ENCODE results near the gene ABTB2.

The ABTB2 gene

DNA sequence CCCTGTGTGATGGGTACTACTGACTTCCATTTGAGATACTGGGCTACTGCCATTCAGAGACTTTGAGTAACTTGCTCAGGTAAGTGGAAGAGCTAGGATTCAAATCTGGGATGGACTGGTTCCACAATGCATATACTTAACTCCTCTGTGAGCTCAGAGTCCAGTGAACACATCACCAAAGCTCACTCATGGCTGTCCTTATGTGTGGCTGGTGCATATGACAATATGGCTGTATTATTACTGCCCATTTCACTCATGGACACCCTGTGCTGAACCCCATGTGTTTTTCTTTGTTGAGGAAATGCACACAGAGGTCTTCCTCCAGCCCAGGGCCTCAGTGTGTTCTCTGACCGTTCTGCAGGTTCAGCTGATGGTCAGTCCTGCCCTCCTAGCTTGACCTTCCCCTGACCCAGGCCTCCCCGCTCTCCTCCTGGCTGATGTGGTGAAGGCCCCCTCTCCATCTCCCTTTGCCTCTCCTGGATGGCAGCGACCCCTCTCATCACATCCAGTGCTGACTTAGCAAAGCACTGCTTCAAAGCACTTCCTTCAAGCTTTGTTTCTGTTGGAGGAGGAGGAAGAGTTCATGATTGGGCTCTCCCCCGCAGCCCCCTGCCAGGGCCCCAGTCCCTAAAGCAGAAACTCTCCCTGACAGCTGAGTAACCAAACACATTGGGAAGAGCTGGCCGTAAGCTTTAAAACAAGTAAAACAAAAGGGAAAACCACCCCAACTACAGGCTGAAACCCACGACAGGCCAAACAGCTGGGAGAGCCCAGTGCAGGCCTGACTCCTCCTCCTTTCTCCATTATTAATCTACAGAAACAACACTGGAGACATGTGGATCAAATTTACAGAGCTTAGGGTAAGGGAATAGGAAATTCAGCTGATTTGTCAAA lies 151.2 kb downstream of the ABTB2 start:
- no peak for DNase-seq

DNA sequence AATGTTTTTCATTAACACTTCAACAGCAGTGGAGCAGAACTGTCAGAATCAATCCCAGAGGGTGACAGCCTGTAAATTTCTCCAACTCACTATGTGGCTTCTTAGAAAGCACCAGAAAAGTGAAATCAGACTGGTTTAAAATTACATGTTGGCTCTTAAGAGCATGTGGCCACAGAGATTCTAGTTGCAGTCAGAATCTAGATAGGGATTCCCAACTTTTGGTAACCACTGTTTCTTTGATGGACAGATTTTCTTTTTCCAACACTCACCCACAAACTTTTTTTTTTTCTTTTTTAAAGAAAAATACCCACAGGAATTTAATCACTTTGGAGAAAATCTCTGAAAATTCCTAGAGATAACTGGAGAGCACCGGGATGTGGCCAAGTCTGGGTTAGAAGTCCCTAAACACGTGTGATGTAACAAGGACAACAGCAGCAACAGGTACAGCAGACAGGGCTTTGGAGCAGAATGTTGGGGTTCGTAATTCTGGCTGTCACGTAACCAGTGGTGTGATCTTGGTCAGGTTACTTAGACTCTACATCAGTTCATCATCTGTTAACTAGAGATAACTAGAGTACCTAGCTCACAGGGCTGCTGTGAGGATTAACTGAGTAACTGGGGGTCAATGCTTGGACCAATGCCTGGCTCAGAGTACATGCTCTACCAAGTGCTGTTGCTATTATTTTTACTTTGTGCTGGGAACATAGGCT lies 152.3 kb downstream of the ABTB2 start:
- no peak for DNase-seq

DNA sequence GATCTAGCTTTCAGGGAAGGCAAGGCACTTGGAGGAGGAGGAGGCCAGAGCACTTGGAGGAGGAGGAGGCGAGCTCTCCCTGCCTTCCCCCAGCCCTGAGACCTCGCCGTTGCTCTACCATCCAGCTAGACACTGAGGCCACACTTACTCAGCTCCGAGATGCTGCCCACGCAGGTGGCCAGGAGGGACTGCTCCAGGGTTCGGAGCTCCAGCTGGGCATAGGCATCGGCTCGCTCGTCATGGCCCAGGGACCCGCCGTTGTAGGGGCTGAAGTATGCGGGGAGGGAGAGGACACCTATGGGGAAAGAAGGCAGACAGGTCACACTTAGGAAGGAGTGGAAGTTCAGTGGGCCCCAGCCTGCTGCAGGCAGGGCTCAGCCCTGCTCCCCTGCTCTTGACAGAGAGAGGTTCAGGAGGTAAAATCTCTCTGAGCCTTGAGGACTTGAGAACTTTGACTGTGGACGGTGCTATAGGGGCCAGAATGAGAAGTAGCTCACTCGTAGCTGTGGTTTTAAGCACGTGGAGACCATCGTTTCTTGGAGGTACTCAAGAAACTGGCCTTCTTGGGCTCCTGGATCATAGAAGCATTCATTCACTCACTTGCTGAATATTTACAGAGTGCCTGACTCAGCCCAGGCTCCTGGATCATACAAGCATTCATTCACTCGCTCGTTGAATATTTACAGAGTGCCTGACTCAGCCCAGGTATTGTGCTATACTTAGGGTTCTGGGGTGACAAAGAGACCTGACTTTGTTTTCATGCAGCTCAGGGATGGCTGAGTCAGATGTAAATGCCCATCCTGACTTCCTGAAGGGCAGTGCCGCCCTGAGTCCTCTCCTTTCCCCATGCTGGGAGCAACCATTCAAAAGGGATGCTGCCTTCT lies 153.2 kb downstream of the ABTB2 start:
- peak; percentile 57 for DNase-seq

DNA sequence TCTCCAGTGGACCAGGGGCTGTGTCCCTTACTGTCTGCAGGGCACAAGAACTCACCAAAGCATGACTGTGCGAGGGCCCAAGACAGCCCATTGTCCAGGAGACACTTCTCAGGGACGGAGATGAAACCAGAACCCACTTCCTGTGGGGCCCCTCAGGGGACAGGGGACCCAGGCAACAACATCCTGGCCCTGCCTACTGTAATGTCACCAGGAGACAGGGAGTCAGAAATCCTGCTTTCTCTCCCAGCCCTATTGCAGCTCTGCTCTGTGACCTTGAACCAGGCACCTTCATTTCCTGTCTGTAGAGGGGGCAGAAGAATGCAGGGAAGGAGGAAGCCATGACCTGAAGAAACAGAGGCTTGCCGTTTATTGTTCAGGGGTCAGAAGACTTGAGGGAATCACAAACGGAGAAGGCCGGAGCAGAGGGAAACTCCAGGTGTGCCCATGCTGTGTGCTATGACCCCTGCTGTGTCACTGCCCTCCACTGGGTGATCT lies 154.4 kb downstream of the ABTB2 start:
- DNase-seq: no peak

DNA sequence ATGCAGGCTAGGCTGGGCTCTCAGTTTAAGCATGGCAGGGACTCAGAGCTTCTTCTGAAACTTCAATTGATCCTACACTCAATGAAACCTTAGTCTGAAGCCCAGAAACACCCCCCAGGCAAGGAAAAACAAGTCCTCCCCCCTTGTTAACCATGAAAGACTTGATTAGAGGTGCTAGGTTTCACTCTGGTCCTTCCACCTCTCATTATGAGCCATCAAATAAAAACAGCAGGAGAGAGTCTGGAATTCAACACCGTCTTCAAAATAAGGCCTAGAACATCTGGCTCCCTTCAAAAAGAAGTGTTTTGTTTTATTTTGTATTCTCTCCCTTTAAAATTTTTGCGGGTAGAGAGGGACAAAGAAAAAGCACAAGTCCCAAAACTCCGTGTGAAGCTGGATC lies 156.7 kb downstream of the ABTB2 start:
- no peak for DNase-seq

DNA sequence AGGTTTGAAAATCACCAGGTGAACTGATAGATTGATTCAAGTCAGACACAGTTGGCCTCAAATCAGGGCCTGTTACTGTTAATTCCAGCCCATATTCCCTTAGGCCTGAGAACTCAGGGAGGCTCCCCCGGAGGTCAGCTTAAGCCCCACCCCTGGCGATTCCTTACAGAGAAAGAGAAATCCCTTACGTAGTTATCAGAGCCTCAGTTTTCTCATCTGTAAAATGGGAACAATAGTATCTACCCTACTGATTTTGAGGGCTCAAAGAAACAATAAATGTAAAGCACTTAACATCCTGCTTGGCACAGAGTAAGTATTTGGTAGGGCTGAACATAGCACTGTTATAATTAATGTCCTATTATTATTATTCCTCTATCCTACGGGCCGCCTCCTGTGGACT lies 158.3 kb downstream of the ABTB2 start:
- no peak for DNase-seq

DNA sequence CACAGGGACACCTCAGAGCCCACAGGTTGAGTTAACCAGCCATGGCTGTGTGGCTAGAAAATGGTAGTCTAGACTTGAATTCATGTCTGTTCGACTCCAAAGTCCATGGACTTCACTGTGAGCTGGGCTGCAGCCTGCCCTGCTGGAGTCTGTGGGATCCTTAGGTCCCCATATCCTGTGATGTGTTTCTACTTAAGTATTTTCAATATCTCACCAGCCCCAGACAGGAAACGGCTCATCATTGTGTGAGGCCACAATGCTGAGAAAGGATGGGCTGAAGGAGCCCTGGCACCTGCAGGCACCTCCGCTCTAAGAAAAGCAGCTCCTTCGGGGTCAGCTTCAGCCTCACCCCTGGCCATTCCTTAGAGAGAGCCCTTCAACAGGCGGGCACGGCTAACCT lies 159.3 kb downstream of the ABTB2 start:
- DNase-seq: no peak

DNA sequence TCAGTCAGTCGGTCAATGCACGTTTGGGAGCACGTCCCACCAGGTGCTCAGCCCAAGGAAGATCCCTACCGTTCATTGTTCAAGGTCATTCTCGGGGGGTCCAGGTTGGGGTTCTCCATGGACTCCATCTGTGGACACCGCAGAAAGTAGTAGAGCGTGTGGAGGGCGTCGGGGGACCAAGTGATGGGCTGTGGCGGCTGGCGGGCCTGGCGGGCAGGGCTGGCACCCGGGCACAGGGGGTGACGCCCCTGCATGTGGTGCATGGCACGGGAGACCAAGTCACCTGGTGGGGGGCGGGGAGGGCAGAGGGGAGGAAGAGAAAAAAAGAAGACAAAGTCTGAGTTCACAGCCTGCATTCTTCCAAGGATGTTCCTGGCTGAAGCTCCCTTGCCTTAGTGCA lies 160.6 kb downstream of the ABTB2 start:
- no peak for DNase-seq

DNA sequence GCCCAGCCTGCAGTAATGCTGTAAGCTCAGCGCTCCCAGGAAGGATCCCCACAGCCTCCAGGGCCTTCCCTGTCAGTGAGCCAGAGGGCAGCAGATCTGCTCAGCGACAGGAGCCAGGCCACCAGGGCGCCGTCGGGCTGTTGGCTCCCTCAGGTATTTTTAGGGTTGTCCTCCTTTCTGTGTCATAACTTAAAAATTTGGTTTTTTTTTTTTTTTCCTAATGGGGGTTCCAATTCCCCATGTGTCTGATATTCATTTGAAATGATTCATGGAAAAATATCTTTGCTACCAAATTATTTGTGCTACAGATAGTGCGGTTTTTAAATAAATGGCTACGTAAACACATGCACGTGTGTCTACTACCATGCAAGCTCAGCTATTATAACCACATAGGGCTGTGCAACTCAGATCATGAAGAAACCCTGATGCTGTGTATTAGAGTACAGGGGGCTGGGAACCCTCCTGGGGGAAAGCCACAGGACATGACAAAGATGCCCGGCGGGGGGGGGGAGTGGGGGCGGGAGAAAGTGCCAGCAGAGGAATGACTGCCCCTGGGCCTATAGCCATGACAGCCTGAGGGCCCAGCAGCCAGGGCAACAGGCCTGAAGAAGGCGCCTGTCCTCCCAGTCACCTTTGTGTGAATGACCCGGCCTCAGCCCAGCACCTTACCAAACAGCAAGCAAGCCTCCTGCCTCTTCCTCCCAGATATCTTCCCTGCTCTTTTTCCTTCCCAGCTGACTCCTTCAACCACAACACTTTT lies 163.1 kb downstream of the ABTB2 start:
- no peak for DNase-seq

DNA sequence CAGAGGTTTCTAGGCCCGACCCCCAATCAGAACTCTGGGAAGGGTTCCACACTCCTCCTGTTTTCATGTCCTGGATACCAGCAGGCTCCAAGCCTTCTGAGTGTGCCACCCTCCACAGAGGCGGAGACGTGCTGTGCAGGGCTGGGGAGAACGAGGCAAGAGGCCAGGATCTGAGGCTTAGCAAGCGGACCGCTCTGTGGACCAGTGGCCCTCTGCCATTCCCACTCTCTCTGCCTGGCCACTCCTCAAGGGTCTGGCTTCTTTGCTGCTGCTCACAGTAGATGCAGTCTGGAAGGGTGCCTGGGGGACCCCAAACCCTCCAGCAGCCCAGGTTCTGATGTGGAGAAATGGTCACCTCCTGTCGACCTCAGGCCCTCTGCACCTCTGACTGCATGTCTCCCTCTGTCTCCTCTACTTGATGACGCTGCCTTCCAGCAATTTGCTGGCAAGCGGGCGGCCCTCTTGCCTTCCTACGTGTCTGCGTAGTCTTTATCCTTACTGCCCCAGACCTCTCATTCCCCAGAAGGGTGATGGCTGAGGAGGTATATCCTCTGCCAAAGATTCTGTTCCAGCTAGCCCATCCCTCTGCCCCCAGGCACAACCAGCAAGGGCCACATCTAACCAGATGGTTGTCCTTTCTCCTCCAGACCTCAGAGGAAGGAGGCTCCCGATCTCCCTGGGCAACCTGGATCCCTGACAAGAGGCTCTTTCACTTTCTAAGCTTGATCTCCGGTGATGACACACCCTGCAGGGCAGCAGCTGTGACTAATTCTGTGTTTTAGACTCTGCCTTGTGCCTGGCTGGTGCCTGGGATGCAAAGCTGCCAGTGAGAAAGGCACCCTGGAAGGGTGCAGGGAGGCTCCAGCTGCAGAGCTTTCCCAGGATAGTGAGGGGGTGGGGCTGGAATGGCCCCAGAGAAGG lies 165.1 kb downstream of the ABTB2 start:
- peak; percentile 97 for DNase-seq

DNA sequence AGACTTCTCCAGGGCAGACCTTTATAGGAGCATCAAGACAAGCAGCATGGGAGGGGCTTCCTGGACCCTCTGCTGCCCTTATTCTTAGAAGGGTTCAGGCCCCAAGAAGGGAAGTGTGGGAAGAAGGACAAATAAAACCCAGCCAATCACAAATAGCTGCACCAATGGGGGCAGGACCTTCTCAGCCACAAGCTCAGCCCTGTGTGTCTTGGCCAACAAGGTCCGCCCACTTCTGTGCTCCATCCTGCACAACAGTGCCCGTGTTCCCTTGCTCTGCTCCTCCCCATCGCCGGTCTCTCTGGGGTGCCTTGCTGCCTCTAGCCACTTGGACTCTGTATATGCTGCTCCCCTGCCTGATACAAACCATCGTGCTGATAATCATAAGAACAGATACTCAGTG lies 166.2 kb downstream of the ABTB2 start:
- peak; percentile 33 for DNase-seq

DNA sequence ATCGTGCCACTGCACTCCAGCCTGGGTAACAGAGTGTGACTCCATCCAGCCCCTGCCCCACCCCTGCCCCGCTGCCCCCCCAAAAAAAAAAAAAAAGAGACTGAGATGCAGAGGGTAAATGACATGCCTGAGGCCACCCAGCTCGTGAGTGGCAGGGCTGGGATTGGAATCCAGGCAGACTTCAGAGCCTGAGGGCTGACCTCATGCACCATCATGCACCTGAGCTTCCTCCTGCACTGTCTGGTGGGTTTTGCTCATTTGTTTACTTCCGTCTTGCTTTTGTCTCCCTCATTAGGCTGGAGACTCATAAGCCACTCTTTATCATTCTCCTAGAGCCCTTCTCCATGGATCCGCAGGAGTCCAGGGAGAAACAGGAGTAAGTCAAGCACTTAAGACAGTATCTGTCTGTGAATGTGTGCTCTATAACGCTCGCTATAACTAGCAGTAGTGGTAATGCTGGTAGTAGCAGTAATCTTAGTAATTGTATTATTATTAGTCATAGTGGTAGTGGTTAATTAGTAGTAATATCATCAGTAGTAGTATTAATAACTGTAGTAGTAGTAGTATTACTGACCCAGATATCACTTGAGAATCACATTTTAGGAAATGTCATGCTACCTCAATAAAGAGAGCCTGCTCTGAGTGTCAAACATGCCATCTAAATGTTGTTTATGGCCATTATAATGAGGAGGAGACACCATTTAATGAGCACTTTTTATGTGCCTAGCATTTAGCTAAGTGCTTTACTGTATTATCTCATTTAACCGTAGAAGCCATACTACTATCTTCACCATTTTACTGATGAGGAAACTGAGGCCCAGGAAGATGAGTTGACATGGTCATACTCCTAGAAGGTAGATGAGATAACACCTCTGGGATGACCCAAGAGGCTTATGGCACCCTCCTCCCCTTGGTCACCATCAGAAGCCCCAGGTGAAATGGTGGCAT lies 167.3 kb downstream of the ABTB2 start:
- no peak for DNase-seq

DNA sequence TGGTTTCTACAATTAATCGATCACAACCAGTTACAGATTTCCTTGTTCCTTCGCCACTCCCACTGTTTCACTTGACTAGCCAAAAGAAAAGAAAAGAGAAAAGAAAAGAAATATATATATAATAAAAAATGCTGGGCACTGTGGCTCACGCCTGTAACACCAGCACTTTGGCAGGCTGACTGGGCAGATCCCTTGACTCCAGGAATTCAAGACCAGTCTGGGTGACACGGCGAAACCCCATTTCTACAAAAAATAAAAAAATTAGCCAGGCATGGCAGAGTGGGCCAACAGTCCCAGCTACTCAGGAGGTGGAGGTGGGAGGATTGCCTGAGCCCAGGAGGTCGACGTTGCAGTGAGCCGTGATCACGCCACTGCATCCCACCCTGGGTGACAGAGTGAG lies 168.6 kb downstream of the ABTB2 start:
- no peak for DNase-seq

DNA sequence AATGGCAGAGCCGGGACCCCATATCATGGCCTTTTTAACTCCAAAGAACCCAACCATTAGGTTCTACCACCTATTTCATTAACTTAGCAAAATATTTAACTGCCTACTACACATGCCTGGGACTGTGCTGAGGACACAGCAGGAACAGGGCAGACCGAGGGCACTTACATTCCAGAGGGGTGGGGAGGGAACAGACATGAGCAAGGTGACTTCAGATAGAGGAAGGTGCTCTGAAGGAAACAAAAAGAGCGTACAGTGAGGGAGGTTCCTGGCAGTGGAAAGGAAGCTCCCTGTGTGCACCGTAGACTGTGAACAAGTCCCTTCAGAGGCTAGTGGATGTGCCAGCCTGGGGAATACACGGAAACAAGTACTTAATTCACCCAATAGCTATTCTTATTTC lies 169.6 kb downstream of the ABTB2 start:
- no peak for DNase-seq

DNA sequence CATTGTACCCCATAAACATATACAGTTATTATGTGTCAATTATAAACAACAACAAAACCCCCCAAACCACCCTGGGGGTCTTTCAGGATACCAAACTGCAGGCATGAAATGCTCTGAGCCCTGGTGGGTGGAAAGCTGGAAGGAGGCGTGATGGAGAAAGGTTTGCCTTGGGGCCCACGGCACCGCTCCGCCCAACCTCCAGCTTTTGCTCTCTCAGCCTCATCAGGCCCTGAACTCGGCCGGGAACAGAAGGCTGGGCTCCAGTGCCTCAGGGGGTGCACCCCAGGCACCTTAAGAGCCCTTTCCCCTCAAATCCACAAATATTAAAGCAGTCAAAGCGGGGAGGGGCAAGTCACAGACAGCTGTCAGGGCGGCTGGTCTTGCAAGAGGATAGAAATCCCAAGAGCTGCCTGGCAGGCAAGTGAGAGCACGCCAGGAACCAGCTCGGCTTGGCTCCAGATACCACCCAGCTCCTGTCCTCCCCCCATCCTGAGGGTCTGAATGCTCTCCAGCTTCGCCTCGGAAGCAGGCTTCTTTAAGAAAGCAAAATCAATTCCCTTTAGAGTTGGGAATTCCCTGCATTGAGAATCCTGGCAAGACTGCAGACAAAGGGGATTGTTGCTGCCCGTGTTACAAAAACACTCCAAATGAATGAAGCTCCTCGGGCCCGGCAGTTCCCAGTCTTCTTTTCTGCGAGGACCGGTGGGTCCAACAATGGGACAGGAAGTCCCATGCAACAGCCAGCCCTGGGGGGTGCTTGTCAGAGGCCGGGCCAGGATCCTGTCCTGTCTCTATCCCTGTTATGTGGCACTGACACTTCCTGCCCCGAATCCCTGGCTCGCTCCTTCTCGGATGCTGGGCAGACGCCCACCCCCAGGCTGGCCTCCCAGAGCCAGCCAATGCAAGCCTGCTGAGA lies 171.6 kb downstream of the ABTB2 start:
- DNase-seq: no peak

DNA sequence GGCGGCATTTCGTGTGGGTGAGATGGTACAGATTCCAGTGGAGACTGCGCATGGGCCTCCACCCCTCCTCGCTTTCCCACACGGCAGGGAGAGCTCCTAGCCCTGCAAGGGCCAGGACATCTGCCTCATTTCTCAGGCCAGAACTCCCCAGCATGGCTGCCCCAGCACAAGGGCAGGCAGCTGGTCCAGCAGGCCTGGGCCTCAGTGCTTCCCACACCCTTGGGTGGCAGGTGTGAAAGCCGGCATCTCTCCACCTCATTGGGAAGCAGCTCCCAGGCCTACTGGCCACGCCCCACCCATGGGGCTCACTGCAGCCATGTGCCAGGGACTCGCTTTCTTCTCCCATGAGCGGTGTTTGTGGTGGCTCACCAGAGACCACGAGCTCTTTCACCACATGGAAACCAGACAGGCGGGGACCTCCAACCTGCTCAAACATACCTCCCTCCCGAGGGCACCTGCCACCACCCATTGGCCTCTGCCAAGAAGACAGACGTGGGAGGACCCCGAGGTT lies 173.2 kb downstream of the ABTB2 start:
- no peak for DNase-seq

DNA sequence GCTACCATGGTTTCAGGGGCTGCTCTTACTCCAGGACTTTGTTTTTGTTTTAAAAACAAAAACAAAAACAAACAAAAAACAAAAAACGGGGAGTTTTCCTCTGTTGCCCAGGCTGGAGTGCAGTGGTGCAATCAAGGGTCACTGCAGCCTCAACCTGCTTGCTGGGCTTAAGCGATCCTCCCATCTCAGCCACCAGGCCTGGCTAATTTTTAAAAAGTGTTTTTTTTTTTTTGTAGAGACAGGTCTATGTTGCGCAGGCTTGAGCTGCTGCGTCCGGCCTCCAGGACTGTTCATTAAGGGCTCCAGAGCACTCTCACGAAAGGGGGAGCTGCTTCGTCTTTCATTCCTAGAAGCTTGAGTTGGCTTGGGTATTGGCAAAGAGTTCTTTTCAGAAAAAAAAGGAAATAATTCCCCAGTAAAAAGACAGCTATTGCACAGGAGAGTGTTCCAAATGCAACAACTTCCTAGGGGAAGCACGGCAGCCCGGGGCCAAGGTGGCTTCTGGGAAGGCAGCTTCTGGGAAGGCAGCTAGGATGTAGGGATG lies 173.9 kb downstream of the ABTB2 start:
- no peak for DNase-seq

DNA sequence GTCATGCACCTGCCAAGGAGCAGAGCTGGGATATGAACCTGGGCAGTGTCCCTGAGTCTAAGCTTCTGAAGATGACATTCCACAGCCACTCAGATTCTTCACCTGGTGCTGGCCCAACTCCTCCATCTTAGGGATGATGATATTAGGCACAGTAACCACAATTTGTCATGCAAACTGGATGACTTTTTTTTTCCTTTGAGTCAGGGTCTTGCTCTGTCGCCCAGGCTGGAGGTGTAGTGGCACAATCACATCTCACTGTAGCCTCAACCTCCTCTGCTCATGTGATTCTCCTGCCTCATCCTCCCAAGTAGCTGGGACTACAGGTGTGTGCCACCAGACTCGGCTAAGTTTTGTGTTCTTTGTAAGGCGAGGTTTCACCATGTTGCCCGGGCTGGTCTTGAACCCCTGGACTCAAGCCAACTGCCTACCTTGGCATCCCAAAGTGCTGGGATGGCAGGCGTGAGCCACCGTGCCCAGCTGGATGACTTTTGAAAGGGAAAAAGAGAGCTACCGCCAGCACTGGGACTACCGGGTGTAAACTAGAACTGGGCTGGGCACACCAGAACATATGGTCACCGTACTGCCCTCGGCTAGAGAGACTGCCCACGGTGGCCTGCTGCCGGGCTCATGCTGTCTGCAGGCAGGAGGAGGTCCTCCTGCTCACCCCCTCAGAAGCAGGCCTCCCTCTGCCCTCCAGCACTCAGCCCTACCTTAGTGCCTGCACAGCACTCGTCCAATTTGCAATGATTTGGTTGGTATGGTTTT lies 174.7 kb downstream of the ABTB2 start:
- DNase-seq: no peak

Measured in NCI-H226 (cell line).